ENCODE results near the gene ATE1. TPM values are rescaled to one million over a fixed set of nuclear protein-coding genes. Genes with fewer than 3 reads are reported as not detected.

Gene ATE1
- total and polyA plus RNA-seq, 2 donors (not counting 1 experiment from before 2014, with no cell fraction given): 8.2 to 32.0 TPM

- no peak overlapping the region for H3K4me2 ChIP-seq (replicated peaks; ENCODE audit: low read depth, low read length, poor library complexity, severe bottlenecking)
- WGBS (ENCODE audit: insufficient coverage): 71% methylated on average over 1 of the region's 3 CpGs
- H2AFZ ChIP-seq (ENCODE audit: insufficient read depth, low read depth, low read length, poor library complexity, severe bottlenecking): no peak overlapping the region
- TF ChIP-seq CTCF (IDR thresholded peaks at IDR 0.05) (no peak), EZH2 (IDR thresholded peaks at IDR 0.05; ENCODE audit: borderline replicate concordance, insufficient read depth, low read depth, low read length, poor library complexity, severe bottlenecking) (no peak)
- H4K20me1 ChIP-seq (ENCODE audit: control insufficient read depth, insufficient read depth, low read length, poor library complexity, severe bottlenecking): no peaks in the 10 kb centered on the region
- Mint-ChIP-seq H3K27me3 (no peaks in the 10 kb centered on the region), H3K4me3 (no peak overlapping the region), H3K27ac (no peak overlapping the region), H3K9me3 (ENCODE audit: insufficient read depth) (no peaks in the 10 kb centered on the region), H3K4me1 (no peaks in the 10 kb centered on the region)
- CTCF ChIA-PET: no interaction called here
- no peaks in the 10 kb centered on the region for H3K79me2 ChIP-seq (ENCODE audit: control insufficient read depth, insufficient read depth, low read length)
- H3K27ac ChIP-seq (ENCODE audit: low read length in 2 of 2): no peak overlapping the region
- DNase-seq: no peak
- H3K36me3 ChIP-seq (replicated peaks in 1 of 2; ENCODE audit: control extremely low read depth in 1 of 2, control insufficient read depth in 1 of 2, extremely low read depth in 1 of 2, insufficient read depth in 2 of 2, low read length in 1 of 2): peaks cover 2 to 9% of the 10 kb centered on the region in 2 experiments
- no peak overlapping the region for H3K9ac ChIP-seq (ENCODE audit: low read length)
- no peaks in the 10 kb centered on the region for H3K9me3 ChIP-seq (ENCODE audit: control extremely low read depth in 1 of 3, control insufficient read depth in 2 of 3, insufficient read depth in 1 of 3, low read length in 2 of 3)
- H3K4me1 ChIP-seq (ENCODE audit: control insufficient read depth in 2 of 2, insufficient read depth in 2 of 2, low read length in 2 of 2): no peaks in the 10 kb centered on the region
- no peaks in the 10 kb centered on the region for H3K27me3 ChIP-seq (replicated peaks in 1 of 4; ENCODE audit: control extremely low read depth in 1 of 4, control insufficient read depth in 3 of 4, insufficient read depth in 4 of 4, low read length in 3 of 4)
- intact Hi-C loops (cut with micrococcal nuclease): no loop called here
- no peak for ATAC-seq (ENCODE audit: low read depth)
- no peak overlapping the region for H3K4me3 ChIP-seq (ENCODE audit: control extremely low read depth in 1 of 5, extremely low read depth in 1 of 5, insufficient read depth in 1 of 5, low read depth in 2 of 5, low read length in 4 of 5)
- POLR2A ChIA-PET: no interaction called here
These were observed 139.7 kb downstream of the ATE1 start for GRCh38 chr10:121788115-121788514.

DNA sequence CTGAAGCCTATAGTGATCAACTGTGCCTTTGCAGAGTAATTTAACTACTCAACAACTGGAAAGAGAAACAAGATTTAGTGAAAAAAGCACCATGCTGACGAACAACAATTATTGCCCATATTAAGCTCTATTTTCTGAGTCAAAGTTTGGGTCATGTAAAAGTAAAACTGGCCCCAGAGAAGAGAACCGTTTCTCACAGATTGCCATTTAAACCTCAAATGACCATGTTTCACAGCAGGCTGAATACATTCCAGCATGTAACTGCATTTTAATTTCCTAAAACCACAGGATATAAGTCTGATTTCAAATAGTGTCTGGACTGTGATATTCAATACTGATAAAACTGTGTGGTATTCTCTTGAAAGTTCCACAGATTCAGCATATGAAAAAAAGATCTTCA lies 140.7 kb downstream of the ATE1 start:
- no peak overlapping the region for H3K9ac ChIP-seq (ENCODE audit: low read length)
- no peaks in the 10 kb centered on the region for H3K9me3 ChIP-seq (ENCODE audit: control extremely low read depth in 1 of 3, control insufficient read depth in 2 of 3, insufficient read depth in 1 of 3, low read length in 2 of 3)
- ATAC-seq (ENCODE audit: low read depth) (no peak), DNase-seq (no peak)
- no peak overlapping the region for H3K4me2 ChIP-seq (replicated peaks; ENCODE audit: low read depth, low read length, poor library complexity, severe bottlenecking)
- H3K36me3 ChIP-seq (replicated peaks in 1 of 2; ENCODE audit: control extremely low read depth in 1 of 2, control insufficient read depth in 1 of 2, extremely low read depth in 1 of 2, insufficient read depth in 2 of 2, low read length in 1 of 2): peaks cover 1 to 9% of the 10 kb centered on the region in 2 experiments
- no peaks in the 10 kb centered on the region for H3K79me2 ChIP-seq (ENCODE audit: control insufficient read depth, insufficient read depth, low read length)
- no peaks in the 10 kb centered on the region for H3K27me3 ChIP-seq (replicated peaks in 1 of 4; ENCODE audit: control extremely low read depth in 1 of 4, control insufficient read depth in 3 of 4, insufficient read depth in 4 of 4, low read length in 3 of 4)
- TF ChIP-seq CTCF (IDR thresholded peaks at IDR 0.05) (no peak), EZH2 (IDR thresholded peaks at IDR 0.05; ENCODE audit: borderline replicate concordance, insufficient read depth, low read depth, low read length, poor library complexity, severe bottlenecking) (no peak)
- H3K4me1 Mint-ChIP-seq: no peaks in the 10 kb centered on the region
- H3K27ac Mint-ChIP-seq: no peak overlapping the region
- H3K4me3 ChIP-seq (ENCODE audit: control extremely low read depth in 1 of 5, extremely low read depth in 1 of 5, insufficient read depth in 1 of 5, low read depth in 2 of 5, low read length in 4 of 5): no peak overlapping the region
- H3K27me3 Mint-ChIP-seq: no peaks in the 10 kb centered on the region
- no peak overlapping the region for H2AFZ ChIP-seq (ENCODE audit: insufficient read depth, low read depth, low read length, poor library complexity, severe bottlenecking)
- H3K27ac ChIP-seq (ENCODE audit: low read length in 2 of 2): no peak overlapping the region
- ChIA-PET CTCF (no interaction called here), POLR2A (no interaction called here)
- H4K20me1 ChIP-seq (ENCODE audit: control insufficient read depth, insufficient read depth, low read length, poor library complexity, severe bottlenecking): no peaks in the 10 kb centered on the region
- intact Hi-C loops (cut with micrococcal nuclease): no loop called here
- H3K4me3 Mint-ChIP-seq: no peak overlapping the region
- no CpG with 5 or more reads among the region's 2 CpGs for WGBS (ENCODE audit: insufficient coverage)
- no peaks in the 10 kb centered on the region for H3K4me1 ChIP-seq (ENCODE audit: control insufficient read depth in 2 of 2, insufficient read depth in 2 of 2, low read length in 2 of 2)
- no peaks in the 10 kb centered on the region for H3K9me3 Mint-ChIP-seq (ENCODE audit: insufficient read depth)

Measured in B cell (primary cell).